Muscle of leg (tissue), 11 donors: ENCODE measurements around the gene CYP11A1. TPM values are rescaled to one million over a fixed set of nuclear protein-coding genes. Genes with fewer than 3 reads are reported as not detected.
A peak's percentile ranks its signal among the peaks of the same experiment; 100 is the strongest.

Experiments
- DNase-seq: peaks from one replicate; pipeline ENCODE4 v3.0.0; 2013
- H3K27ac ChIP-seq: one replicate; pipeline ENCODE4 v1.5.1; 2013; ENCODE audit warnings: mild to moderate bottlenecking, low read length, control low read depth
- H3K27me3 ChIP-seq: one replicate; pipeline ENCODE4 v1.6.1; 2013; ENCODE audit warnings: low read length; ENCODE audit not compliant: control insufficient read depth, insufficient read depth
- H3K36me3 ChIP-seq: one replicate; pipeline ENCODE4 v1.6.1; 2013; ENCODE audit warnings: low read length; ENCODE audit not compliant: control insufficient read depth, insufficient read depth
- H3K4me1 ChIP-seq: one replicate; pipeline ENCODE4 v1.6.1; 2013; ENCODE audit warnings: low read length; ENCODE audit not compliant: control insufficient read depth, insufficient read depth
- H3K4me3 ChIP-seq: one replicate; pipeline ENCODE4 v1.5.1; 2013; ENCODE audit warnings: low read length, control low read depth
- H3K9me3 ChIP-seq: replicated peaks from 2 replicates; pipeline ENCODE4 v1.6.1; 2013; ENCODE audit warnings: low read depth, low read length; ENCODE audit not compliant: control insufficient read depth
- WGBS: methylation state at CpG from one replicate; pipeline ENCODE4 v1.1.5; 2013; ENCODE audit warnings: missing lambda C conversion rate; ENCODE audit not compliant: insufficient coverage; 5-methylcytosine and 5-hydroxymethylcytosine counted together
- polyA plus RNA-seq, 8 donors: library from polyadenylated mRNA; unstranded; fragments of 120-200 nt; gene quantifications; one replicate each; pipeline versions ENCODE4 v1.2.1 to v1.2.3, GENCODE V29; 2013; ENCODE audit warnings: inconsistent platforms in 1 of 8, low replicate concordance in 1 of 8; ENCODE audit not compliant: insufficient read length in 8 of 8, insufficient read depth in 1 of 8
- total RNA-seq: library from RNA; stranded (reverse); fragments of 120-200 nt; gene quantifications from one replicate; pipeline ENCODE4 v1.2.4, GENCODE V29; 2013

Gene CYP11A1
- total and polyA plus RNA-seq, 9 donors = 1.2 to 3.6 (median 2.4) TPM

- WGBS = 67% methylated on average over 10 of the region's 10 CpGs
- peaks cover 47% of the 10 kb centered on the region for H3K4me1 ChIP-seq
- no peak overlapping the region for H3K4me3 ChIP-seq
- no peaks in the 10 kb centered on the region for H3K9me3 ChIP-seq
- DNase-seq = no peak
- no peaks in the 10 kb centered on the region for H3K36me3 ChIP-seq
- peaks cover 4% of the 10 kb centered on the region for H3K27me3 ChIP-seq
- H3K27ac ChIP-seq = no peak overlapping the region
Measured at GRCh38 chr15:74387621-74388362, 20.3 kb upstream of the CYP11A1 start.

- H3K9me3 ChIP-seq = no peaks in the 10 kb centered on the region
- peaks cover 42% of the 10 kb centered on the region for H3K4me1 ChIP-seq
- WGBS = 80% methylated on average over 13 of the region's 13 CpGs
- no peak for DNase-seq
- H3K4me3 ChIP-seq = no peak overlapping the region
- H3K27me3 ChIP-seq = peaks cover 4% of the 10 kb centered on the region
- no peaks in the 10 kb centered on the region for H3K36me3 ChIP-seq
- no peak overlapping the region for H3K27ac ChIP-seq
Measured at GRCh38 chr15:74387141-74387541, 19.7 kb upstream of the CYP11A1 start.

- no peak overlapping the region for H3K27ac ChIP-seq
- 52% methylated on average over 13 of the region's 15 CpGs for WGBS
- H3K4me1 ChIP-seq = peaks cover 39% of the 10 kb centered on the region
- H3K9me3 ChIP-seq = no peaks in the 10 kb centered on the region
- H3K27me3 ChIP-seq = peaks cover 4% of the 10 kb centered on the region
- DNase-seq = no peak
- no peaks in the 10 kb centered on the region for H3K36me3 ChIP-seq
- H3K4me3 ChIP-seq = no peak overlapping the region
Measured at GRCh38 chr15:74386496-74387140, 19.2 kb upstream of the CYP11A1 start.

GRCh38 chr15:74385733-74386132, 18.3 kb upstream of the CYP11A1 start:
- Histone ChIP-seq H3K27ac (peak overlapping the region; percentile 29), H3K9me3 (no peaks in the 10 kb centered on the region), H3K4me1 (peaks cover 38% of the 10 kb centered on the region), H3K36me3 (no peaks in the 10 kb centered on the region), H3K27me3 (peaks cover 4% of the 10 kb centered on the region), H3K4me3 (no peak overlapping the region)
- 58% methylated on average over 6 of the region's 6 CpGs for WGBS
- peak; percentile 65 for DNase-seq

GRCh38 chr15:74384881-74385643, 17.6 kb upstream of the CYP11A1 start:
- Histone ChIP-seq H3K9me3 (no peaks in the 10 kb centered on the region), H3K27me3 (peaks cover 4% of the 10 kb centered on the region), H3K4me3 (no peak overlapping the region), H3K36me3 (no peaks in the 10 kb centered on the region), H3K27ac (peak overlapping the region; percentile 29), H3K4me1 (peaks cover 38% of the 10 kb centered on the region)
- peak; percentile 43 for DNase-seq
- WGBS = 33% methylated on average over 5 of the region's 8 CpGs

GRCh38 chr15:74384566-74384880, 17.1 kb upstream of the CYP11A1 start:
- no peak overlapping the region for H3K4me3 ChIP-seq
- H3K4me1 ChIP-seq = peaks cover 38% of the 10 kb centered on the region
- H3K27ac ChIP-seq = no peak overlapping the region
- H3K9me3 ChIP-seq = no peaks in the 10 kb centered on the region
- no peak for DNase-seq
- H3K36me3 ChIP-seq = no peaks in the 10 kb centered on the region
- WGBS = 71% methylated on average over 1 of the region's 3 CpGs
- H3K27me3 ChIP-seq = peaks cover 2% of the 10 kb centered on the region

- H3K27me3 ChIP-seq = peaks cover 3% of the 10 kb centered on the region
- DNase-seq = peak; percentile 42
- H3K27ac ChIP-seq = no peak overlapping the region
- 41% methylated on average over 8 of the region's 8 CpGs for WGBS
- H3K36me3 ChIP-seq = no peaks in the 10 kb centered on the region
- H3K4me3 ChIP-seq = no peak overlapping the region
- peaks cover 38% of the 10 kb centered on the region for H3K4me1 ChIP-seq
- no peaks in the 10 kb centered on the region for H3K9me3 ChIP-seq
Measured at GRCh38 chr15:74383695-74384565, 16.5 kb upstream of the CYP11A1 start.

GRCh38 chr15:74383286-74383685, 15.8 kb upstream of the CYP11A1 start:
- DNase-seq = no peak
- H3K27ac ChIP-seq = no peak overlapping the region
- WGBS = 94% methylated on average over 2 of the region's 4 CpGs
- no peaks in the 10 kb centered on the region for H3K9me3 ChIP-seq
- no peak overlapping the region for H3K4me3 ChIP-seq
- H3K36me3 ChIP-seq = no peaks in the 10 kb centered on the region
- H3K4me1 ChIP-seq = peaks cover 38% of the 10 kb centered on the region
- H3K27me3 ChIP-seq = peaks cover 3% of the 10 kb centered on the region

- Histone ChIP-seq H3K27me3 (peaks cover 3% of the 10 kb centered on the region), H3K27ac (no peak overlapping the region), H3K9me3 (no peaks in the 10 kb centered on the region), H3K4me3 (no peak overlapping the region), H3K4me1 (peaks cover 38% of the 10 kb centered on the region), H3K36me3 (no peaks in the 10 kb centered on the region)
- WGBS = 20% methylated on average over 8 of the region's 13 CpGs
- peak; percentile 83 for DNase-seq
Measured at GRCh38 chr15:74382004-74382816, 14.8 kb upstream of the CYP11A1 start.
